Adrenal gland (tissue), 12 donors: ENCODE data around the gene TECR. TPM values are rescaled to one million over a fixed set of nuclear protein-coding genes. Genes with fewer than 3 reads are reported as not detected.

Experiments
- DNase-seq, 7 donors: peaks; one replicate each; pipeline ENCODE4 v3.0.0-alpha.2; 2019 to 2020
- H3K27ac ChIP-seq, 5 donors: fragments of 200-600 bp; sonication (generic) in 4 of 5; 1 replicate in 3 of 5; 2 replicates in 2 of 5; pipeline versions ENCODE4 v1.5.1 to v1.8.0; 2016 to 2020; ENCODE audit warnings: mild to moderate bottlenecking in 1 of 5
- H3K27me3 ChIP-seq: fragments of 200-600 bp; 2 replicates; pipeline ENCODE4 v1.8.0; 2021
- H3K36me3 ChIP-seq, 2 donors: fragments of 200-600 bp; replicated peaks in 1 of 2; 1 replicate in 1 of 2; 2 replicates in 1 of 2; pipeline versions ENCODE4 v1.5.1 to v1.8.0; 2018 to 2022
- H3K4me1 ChIP-seq, 2 donors: fragments of 200-600 bp; replicated peaks in 1 of 2; 1 replicate in 1 of 2; 2 replicates in 1 of 2; pipeline versions ENCODE4 v1.5.1 to v1.8.0; 2018 to 2021
- H3K4me3 ChIP-seq, 4 donors: fragments of 200-600 bp; sonication (generic) in 3 of 4; one replicate each; pipeline ENCODE4 v1.5.1; 2016 to 2018
- H3K9me3 ChIP-seq, 3 donors: fragments of 200-600 bp; sonication (generic) in 1 of 3; replicated peaks in 1 of 3; 1 replicate in 2 of 3; 2 replicates in 1 of 3; pipeline versions ENCODE4 v1.5.1 to v1.8.0; 2016 to 2021
- CTCF ChIP-seq, 6 experiments: fragments of 450-650 bp in 4 of 6; fragments of 200-600 bp in 2 of 6; sonication (generic) in 1 of 6; IDR thresholded peaks; 1 replicate in 5 of 6; 2 replicates in 1 of 6; pipeline versions ENCODE4 v1.5.1 to v1.8.0; 2016 to 2021; ENCODE audit warnings: antibody characterized with exemption in 6 of 6, mild to moderate bottlenecking in 2 of 6, moderate library complexity in 1 of 6
- POLR2A ChIP-seq, 2 donors: fragments of 450-650 bp; IDR thresholded peaks; one replicate each; pipeline ENCODE4 v1.6.1; 2017; ENCODE audit warnings: antibody characterized with exemption in 2 of 2, mild to moderate bottlenecking in 2 of 2, moderate library complexity in 1 of 2
- WGBS, 4 donors: extraction: QIAGEN DNeasy Blood & Tissue Kit in 2 of 4; methylation state at CpG; one replicate each; pipeline versions ENCODE4 v1.1.5 to v1.1.7; 2013 to 2017; 5-methylcytosine and 5-hydroxymethylcytosine counted together
- intact Hi-C, 2 donors: fragments of 100-400 bp; cut with DNase I; formaldehyde crosslinking; loops; one replicate each; pipeline versions ENCODE4 v1.14.1 to v1.15.0; 2022 to 2023
- polyA plus RNA-seq, 3 donors: library from polyadenylated mRNA; stranded (reverse); fragments of 200-250 nt in 2 of 3; fragments of 350-450 nt in 1 of 3; fragmentation: Illumina TruSeq in 1 of 3; extraction: RNeasy Lipid Tissue Mini Kit (QIAGEN cat#74804) in 1 of 3; gene quantifications; one replicate each; pipeline ENCODE4 v1.2.3, GENCODE V29; 2013 to 2014
- total RNA-seq, 9 donors: library from RNA; depleted of rRNA in 4 of 9; stranded (reverse); fragments of >200 nt in 4 of 9; fragments of 120-200 nt in 1 of 9; fragmentation: NEBNext Ultra II Directional in 1 of 9; extraction: Animal tissue kit (Norgen Biotek cat#: 25700) in 1 of 9; gene quantifications; one replicate each; pipeline versions ENCODE4 v1.1.0 to v1.2.4, GENCODE V29; 2013 to 2023
- donor health status: healthy with polysubstance abuse.
- donor health status: Bipolar disorder and iron deficiency.
- donor health status: DM: yes; HTN: yes; CAD: no.
- donor health status: DM: no; HTN: no; CAD: no.
- donor health status: DM: no; HTN: no; CAD: no.
- donor health status: DM: yes; HTN: yes; CAD: no.

Gene TECR
- total and polyA plus RNA-seq, 12 donors: 108 to 610 (median 219) TPM

- no peak for DNase-seq
- H3K4me3 ChIP-seq: no peak overlapping the region
- peaks cover 0 to 6% of the 10 kb centered on the region in 2 donors for H3K36me3 ChIP-seq
- peaks cover 24 to 51% of the 10 kb centered on the region in 2 donors for H3K4me1 ChIP-seq
- intact Hi-C loops: no loop called here
- 61 to 82% (median 80%) methylated on average over 4 to 9 of the region's 9 CpGs for WGBS, 4 donors
- H3K9me3 ChIP-seq: no peaks in the 10 kb centered on the region
- H3K27me3 ChIP-seq: no peaks in the 10 kb centered on the region
- H3K27ac ChIP-seq: peak overlapping the region in 3 of 5 donors; percentile 4 to 57 (median 51)
- TF ChIP-seq POLR2A (IDR thresholded peaks at IDR 0.05) (no peak), CTCF (IDR thresholded peaks at IDR 0.05) (no peak)
Observed at GRCh38 chr19:14553939-14554243, 24.5 kb downstream of the TECR start.

GRCh38 chr19:14554382-14554812 lies 25.0 kb downstream of the TECR start:
- TF ChIP-seq CTCF (IDR thresholded peaks at IDR 0.05): peak in 3 of 6 experiments; percentile 19 to 42 (median 27)
- no peak for TF ChIP-seq POLR2A (IDR thresholded peaks at IDR 0.05)
- Histone ChIP-seq H3K27me3 (no peaks in the 10 kb centered on the region), H3K27ac (peak overlapping the region in 3 of 5 donors; percentile 4 to 57 (median 51)), H3K4me1 (peaks cover 24 to 51% of the 10 kb centered on the region in 2 donors), H3K36me3 (peaks cover 0 to under 1% of the 10 kb centered on the region in 2 donors), H3K4me3 (no peak overlapping the region), H3K9me3 (no peaks in the 10 kb centered on the region)
- intact Hi-C loops: no loop called here
- DNase-seq: peak in 3 of 7 donors; percentile 55 to 61 (median 57)
- WGBS, 4 donors: 44 to 75% (median 61%) methylated on average over 1 to 6 of the region's 6 CpGs

GRCh38 chr19:14555918-14556661 lies 26.7 kb downstream of the TECR start:
- H3K4me1 ChIP-seq: peaks cover 31 to 53% of the 10 kb centered on the region in 2 donors
- H3K27me3 ChIP-seq: no peaks in the 10 kb centered on the region
- no peak overlapping the region for H3K4me3 ChIP-seq
- H3K27ac ChIP-seq: peak overlapping the region in 3 of 5 donors; percentile 0 to 67 (median 43)
- WGBS, 4 donors: 68 to 77% (median 71%) methylated on average over 12 of the region's 12 CpGs
- intact Hi-C loops: no loop called here
- TF ChIP-seq CTCF (IDR thresholded peaks at IDR 0.05) (no peak), POLR2A (IDR thresholded peaks at IDR 0.05) (no peak)
- no peaks in the 10 kb centered on the region for H3K9me3 ChIP-seq
- no peaks in the 10 kb centered on the region for H3K36me3 ChIP-seq
- no peak for DNase-seq

GRCh38 chr19:14556662-14557188 lies 27.3 kb downstream of the TECR start:
- H3K9me3 ChIP-seq: no peaks in the 10 kb centered on the region
- no peaks in the 10 kb centered on the region for H3K27me3 ChIP-seq
- TF ChIP-seq POLR2A (IDR thresholded peaks at IDR 0.05): no peak
- peak; percentile 85 to 97 (median 90) for TF ChIP-seq CTCF (IDR thresholded peaks at IDR 0.05)
- peak; percentile 74 to 86 (median 83) for DNase-seq
- H3K27ac ChIP-seq: peak overlapping the region in 3 of 5 donors; percentile 0 to 67 (median 43)
- 9 to 72% (median 11%) methylated on average over 2 to 18 of the region's 18 CpGs for WGBS, 4 donors
- no peak overlapping the region for H3K4me3 ChIP-seq
- H3K4me1 ChIP-seq: peaks cover 30 to 53% of the 10 kb centered on the region in 2 donors
- no peaks in the 10 kb centered on the region for H3K36me3 ChIP-seq
- intact Hi-C loops: no loop called here
